AG04449 (cell line): ENCODE results near the gene CD81.
"Not testable (repeated sequence)": the region's sequence is repeated elsewhere in the genome, so short reads cannot be mapped to it uniquely, and the experiment has no call there.

ENCODE experiments used
- CTCF ChIA-PET: fragments of 350-600 bp; formaldehyde crosslinking; extraction: SDS; loops from one replicate; lab custom pipeline; 2021; ENCODE audit warnings: antibody characterized with exemption; lab: Yijun Ruan, JAX
- POLR2A ChIA-PET: fragments of 400-600, 350-600 bp; formaldehyde crosslinking; extraction: SDS; loops from one replicate; lab custom pipeline; 2020; ENCODE audit warnings: antibody characterized with exemption, inconsistent platforms; lab: Yijun Ruan, JAX
- DNase-seq: peaks from one replicate; pipeline ENCODE4 v3.0.0-alpha.2; 2010; ENCODE audit warnings: low read depth, low spot score
- H3K4me3 ChIP-seq: 2 replicates; pipeline ENCODE4 v1.5.1; 2011; ENCODE audit warnings: low read depth, mild to moderate bottlenecking, control low read depth, low read length
- TF ChIP-seq, protein P1 (sequence below): IDR thresholded peaks from one replicate; pipeline ENCODE4 v1.5.1; 2011; ENCODE audit warnings: mild to moderate bottlenecking, moderate library complexity, low read length, control low read depth, inconsistent platforms; ENCODE audit not compliant: insufficient read depth; ENCODE audit errors: missing control alignments

CD81 gene

DNA sequence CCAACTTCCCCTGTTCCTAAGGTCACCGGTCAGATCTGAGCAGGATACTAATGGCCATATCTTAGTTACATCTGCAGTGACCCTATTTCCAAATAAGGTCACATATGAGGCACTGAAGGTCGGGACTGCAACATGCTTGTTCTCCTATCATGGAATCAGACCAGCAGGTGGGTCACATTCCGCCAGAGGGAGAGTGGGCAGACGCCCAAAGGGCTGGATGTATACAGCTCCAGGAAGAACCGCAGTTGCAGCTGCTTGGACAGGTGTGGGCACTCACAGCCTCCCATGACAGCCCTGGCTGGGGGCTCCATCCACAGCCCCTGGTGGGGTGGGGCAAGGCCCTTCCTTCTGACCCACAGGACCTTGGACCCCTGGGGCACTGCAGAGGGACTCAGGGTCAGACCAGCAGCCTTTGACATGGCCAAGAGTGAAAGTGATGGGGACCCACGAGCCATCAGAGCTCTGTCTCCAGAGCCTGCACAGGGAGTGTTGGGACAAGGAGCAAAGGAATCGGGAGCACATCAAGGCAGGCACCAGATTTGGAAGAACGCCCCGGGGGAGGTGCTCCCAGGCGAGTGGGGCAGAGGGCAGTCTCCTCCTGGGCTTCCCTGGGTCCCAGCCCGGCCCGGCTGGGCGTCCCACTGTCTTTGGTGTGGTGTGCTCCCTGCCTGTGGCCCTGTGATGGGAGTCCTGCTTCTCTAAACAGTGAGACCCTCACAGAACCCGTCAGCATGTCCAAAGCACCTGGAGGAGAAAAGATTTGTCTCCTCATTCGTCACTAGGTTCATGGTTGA, 13.3 kb upstream of the CD81 start:
- TF ChIP-seq, protein P1, sequence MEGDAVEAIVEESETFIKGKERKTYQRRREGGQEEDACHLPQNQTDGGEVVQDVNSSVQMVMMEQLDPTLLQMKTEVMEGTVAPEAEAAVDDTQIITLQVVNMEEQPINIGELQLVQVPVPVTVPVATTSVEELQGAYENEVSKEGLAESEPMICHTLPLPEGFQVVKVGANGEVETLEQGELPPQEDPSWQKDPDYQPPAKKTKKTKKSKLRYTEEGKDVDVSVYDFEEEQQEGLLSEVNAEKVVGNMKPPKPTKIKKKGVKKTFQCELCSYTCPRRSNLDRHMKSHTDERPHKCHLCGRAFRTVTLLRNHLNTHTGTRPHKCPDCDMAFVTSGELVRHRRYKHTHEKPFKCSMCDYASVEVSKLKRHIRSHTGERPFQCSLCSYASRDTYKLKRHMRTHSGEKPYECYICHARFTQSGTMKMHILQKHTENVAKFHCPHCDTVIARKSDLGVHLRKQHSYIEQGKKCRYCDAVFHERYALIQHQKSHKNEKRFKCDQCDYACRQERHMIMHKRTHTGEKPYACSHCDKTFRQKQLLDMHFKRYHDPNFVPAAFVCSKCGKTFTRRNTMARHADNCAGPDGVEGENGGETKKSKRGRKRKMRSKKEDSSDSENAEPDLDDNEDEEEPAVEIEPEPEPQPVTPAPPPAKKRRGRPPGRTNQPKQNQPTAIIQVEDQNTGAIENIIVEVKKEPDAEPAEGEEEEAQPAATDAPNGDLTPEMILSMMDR, result no peak
- no peak for DNase-seq
- H3K4me3 ChIP-seq, result no peak overlapping the region
- POLR2A ChIA-PET, result no interaction called here
- CTCF ChIA-PET, result no interaction called here

- POLR2A ChIA-PET, H3K4me3 ChIP-seq, DNase-seq, CTCF ChIA-PET: not testable (repeated sequence)
Observed at GRCh38 chr11:2364386-2364785, 12.7 kb upstream of the CD81 start.

DNA sequence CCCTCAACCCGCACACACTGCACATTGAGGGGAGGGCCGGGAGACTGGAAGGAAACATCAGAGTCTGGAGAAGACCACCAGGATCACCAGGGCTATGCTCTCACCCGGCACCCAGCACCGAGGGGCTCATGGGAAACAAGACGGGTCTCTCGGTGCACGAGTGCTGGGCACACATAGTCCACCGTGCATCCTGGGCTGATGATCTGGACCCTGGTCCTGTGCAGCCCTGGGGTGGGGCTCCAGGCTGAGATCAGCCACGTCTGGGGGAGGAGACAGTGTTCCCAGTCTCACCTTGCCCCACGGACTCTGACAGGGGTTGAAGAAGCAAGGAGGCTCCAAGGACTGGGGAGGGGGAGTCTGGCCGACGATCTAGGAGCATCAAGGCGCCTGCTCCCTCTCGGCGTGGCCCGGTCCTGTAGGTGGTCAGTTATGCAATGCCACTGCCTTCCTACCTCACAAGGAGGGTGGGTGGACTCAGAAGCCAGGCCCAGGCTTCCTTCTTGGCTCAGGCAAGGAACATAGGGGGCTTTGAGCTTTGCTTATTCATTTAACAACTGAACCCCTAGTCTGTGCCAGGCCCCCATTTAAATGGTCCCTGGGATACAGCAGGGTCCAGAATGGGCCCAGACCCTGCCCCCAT, 11.4 kb upstream of the CD81 start:
- POLR2A ChIA-PET, result no interaction called here
- no peak overlapping the region for H3K4me3 ChIP-seq
- CTCF ChIA-PET, result no interaction called here
- DNase-seq, result no peak
- TF ChIP-seq, protein P1, result no peak

DNA sequence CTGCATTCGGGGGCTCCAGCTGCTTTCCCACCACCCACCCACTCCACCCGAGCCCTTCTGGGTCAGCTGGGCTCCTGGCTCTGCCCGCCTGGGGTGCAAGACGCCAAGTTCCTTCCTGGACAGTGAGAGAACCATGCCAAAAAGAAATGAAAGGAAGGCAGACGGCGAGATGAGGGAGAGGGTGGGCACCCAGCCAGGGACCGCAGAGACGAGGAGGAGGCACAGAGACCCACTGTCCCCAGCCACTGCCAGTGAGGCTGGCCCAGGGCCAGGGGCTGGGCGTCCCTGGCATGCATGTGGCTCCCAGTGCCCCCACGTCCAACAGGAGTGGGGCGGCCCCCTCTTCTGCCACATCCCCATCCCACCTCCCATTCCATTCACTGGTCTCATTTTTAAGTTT, 10.8 kb upstream of the CD81 start:
- ChIA-PET POLR2A (no interaction called here), CTCF (interaction anchor here (1.5 kb wide), 1 partner anchor 165 kb away, joined by 4 read pairs; no protein-coding TSS in a partner anchor)
- TF ChIP-seq, protein P1, result no peak
- DNase-seq, result no peak
- H3K4me3 ChIP-seq, result no peak overlapping the region

DNA sequence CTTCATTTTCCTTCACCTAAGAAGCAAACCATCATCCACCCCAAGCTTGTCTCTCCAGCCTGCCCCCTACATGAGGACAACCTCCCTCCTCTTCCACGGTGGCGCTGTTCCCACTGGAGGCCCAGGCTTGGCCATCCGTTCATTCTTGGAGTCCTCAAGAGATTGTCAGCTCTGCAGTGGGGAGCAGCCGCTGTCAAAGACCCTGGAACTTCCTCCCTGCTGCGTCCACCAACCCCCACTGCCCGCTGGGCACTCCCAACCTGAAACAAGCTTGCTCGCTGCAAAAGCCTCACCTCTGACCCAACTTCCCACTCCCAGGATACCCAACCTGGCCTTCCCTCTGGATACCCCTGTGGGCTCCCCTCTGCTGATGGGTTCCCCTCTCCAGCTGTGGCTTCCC, 10.4 kb upstream of the CD81 start:
- H3K4me3 ChIP-seq, result no peak overlapping the region
- TF ChIP-seq, protein P1, result no peak
- POLR2A ChIA-PET, result interaction anchor here (1.3 kb wide), 1 partner anchor 10 kb away, joined by 5 read pairs; the partner anchor contains the start of gene CD81
- CTCF ChIA-PET, result interaction anchor here (1.5 to 1.7 kb wide), 2 partner anchors 54 to 165 kb away, joined by 4 to 5 read pairs; no protein-coding TSS in a partner anchor
- DNase-seq, result no peak

DNA sequence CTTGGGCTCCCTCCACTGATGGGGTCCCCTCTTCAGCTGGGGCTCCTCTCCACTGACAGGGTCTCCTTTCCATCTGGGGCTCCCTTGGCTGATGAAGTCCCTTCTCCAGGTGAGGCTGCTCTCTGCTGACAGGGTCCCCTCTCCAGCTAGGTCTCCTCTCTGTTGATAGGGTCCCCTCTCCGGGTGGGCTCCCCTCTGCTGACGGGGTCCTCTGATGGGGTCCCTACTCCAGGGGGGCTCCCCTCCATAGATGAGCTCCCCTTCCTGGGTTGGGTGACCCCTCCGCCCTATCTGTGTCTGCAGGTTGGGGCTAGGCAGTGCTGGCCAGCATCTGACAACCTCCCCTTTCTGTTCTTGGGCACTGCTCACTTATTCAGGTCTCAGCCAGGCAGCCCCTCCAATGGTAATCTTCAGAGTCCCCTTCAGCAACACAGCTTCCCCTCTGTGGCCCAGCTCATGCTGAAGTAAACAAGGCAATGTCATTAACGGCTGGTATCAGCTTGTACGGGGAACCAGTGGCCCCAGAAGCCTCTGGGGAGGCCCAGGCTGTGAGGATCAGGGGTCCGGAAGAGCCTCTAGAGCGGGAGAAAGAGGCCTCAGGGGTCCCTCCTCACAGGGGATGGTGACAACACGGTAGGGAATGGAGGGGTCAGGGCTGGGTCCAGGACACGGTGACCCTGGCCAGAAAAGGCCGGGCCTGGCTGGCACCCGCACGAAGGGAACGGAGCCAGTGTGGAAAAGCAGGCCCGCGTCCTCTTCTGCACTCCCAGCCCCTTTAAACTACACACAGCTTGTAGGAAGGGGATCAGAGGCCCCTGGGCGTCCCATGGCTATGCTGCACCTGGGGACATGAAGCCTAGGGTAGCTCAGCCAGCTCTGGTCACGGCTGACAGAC, 9.6 kb upstream of the CD81 start:
- POLR2A ChIA-PET, result interaction anchor here (1.1 to 1.3 kb wide), 2 partner anchors 9 to 10 kb away, joined by 3 to 5 read pairs; partner anchors contain the start of gene CD81
- DNase-seq, result no peak
- TF ChIP-seq, protein P1, result no peak
- H3K4me3 ChIP-seq, result no peak overlapping the region
- CTCF ChIA-PET, result interaction anchor here (1.5 to 1.7 kb wide), 2 partner anchors 53 to 164 kb away, joined by 4 to 5 read pairs; no protein-coding TSS in a partner anchor
